ENCODE measurements around the gene GPR82. TPM values are rescaled to one million over a fixed set of nuclear protein-coding genes. Genes with fewer than 3 reads are reported as not detected.
"Not testable (repeated sequence)": the region's sequence is repeated elsewhere in the genome, so short reads cannot be mapped to it uniquely, and the experiment has no call there.

Gene GPR82
- polyA plus RNA-seq, 3 donors, result 0.08 to 0.19 (median 0.11) TPM

DNA sequence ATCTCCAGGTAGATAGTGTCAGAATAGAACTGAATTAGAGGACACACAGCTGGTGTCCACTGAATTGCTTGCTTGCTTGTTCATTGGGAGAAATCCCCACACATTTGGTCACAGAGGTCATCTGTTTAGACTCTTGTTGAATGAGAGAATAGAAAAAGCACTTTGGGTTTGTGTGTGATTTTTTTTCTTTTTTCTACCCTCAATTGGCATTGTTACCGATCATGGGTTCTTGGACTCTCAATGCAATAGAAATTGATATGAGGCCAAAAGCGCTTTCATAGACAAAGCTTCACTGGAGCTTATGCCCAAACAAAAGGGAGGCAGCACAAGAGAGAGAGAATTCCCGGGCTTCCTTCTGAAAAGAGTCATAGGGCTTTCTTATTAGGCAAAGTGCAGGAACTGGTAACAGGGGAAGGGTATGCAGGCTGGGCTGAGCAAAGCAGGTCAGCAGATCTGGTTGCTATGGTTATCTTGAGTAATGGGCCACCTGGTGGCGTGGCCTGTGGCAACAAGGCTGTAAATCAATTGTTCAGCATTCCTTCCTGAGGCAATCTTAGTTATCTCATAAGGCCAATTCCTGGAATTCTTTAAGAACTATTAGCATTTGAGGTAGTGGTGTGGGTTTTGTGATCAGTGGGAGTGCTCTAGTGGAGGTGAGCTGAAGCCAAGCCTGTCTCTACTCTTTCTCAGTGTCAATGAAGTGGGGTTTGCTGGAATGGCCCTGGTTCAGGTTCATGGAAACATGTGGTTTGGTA lies 5.3 kb upstream of the GPR82 start:
- DNase-seq (ENCODE audit: low read depth in 3 of 3, low spot score in 2 of 3), result no peak

DNA sequence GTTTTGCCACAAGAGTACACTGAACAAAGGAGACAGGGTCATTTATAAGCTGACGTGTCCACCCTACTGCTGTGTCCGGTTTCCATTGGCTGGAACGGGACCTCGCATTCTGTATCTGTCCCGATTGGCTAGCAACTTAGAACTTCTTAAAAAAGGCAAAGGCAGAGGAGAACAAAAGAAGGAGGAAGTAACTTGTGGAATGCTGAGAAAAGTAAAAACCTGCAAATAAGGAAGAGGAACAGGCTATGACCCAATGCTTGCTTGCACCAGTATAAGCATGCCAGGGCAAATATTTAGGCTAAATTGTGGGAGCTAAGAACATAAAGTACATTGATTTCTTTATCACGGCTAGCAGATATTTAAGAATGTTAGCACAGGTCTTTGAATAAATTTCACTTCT lies 4.4 kb upstream of the GPR82 start:
- DNase-seq (ENCODE audit: low read depth in 3 of 3, low spot score in 2 of 3), result not testable (repeated sequence)

DNA sequence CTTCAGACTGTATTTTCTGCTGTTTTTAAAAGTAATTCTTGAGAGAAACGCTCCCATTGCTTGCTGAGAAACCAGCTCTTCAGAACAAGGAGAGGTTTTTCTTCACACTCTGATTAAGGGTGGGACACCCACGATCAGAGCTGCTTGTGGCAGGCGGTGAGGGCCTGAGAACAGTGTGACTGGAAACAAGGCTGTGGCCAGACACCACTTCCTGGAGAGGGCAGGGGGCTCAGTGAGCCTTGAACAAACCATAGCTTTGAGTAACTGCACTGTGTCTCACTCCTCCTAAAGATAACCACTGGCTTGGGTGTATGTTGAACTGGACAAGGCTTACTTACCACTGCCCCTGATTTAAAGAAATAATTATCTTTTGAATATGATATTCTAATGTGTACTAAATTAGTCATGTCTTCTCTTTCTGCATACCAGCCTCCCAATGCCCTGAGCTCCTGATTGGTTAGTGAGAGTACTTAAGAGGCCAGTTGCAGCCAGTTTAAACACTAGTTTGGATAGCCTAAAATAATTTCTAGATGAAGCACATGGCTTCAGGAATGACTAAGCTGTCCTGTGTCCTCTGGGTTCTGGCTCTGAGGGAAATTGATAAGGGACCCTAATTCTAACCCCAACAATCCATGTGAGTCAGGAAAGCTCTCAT lies 3.7 kb upstream of the GPR82 start:
- no peak for DNase-seq (ENCODE audit: low read depth in 3 of 3, low spot score in 2 of 3)

DNA sequence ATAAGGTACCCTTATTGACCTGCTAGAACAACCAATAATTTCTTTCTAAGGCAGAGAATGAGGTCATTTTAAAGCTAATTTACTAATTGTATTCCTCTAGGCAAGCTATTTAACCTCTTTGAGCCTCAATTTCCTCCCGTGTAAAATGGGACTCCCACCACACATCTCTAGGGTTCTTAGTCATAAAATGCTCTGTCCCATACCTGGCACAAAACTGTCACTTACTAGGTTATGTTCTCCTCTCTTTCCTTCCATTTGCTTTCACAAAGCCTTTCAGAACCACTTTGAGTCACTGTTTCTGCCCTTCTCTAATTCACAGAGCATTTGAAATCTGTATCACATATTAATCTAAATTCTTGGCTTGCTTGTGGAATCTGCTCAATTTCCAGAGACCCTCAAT lies 2.4 kb upstream of the GPR82 start:
- DNase-seq (ENCODE audit: low read depth in 3 of 3, low spot score in 2 of 3), result no peak

DNA sequence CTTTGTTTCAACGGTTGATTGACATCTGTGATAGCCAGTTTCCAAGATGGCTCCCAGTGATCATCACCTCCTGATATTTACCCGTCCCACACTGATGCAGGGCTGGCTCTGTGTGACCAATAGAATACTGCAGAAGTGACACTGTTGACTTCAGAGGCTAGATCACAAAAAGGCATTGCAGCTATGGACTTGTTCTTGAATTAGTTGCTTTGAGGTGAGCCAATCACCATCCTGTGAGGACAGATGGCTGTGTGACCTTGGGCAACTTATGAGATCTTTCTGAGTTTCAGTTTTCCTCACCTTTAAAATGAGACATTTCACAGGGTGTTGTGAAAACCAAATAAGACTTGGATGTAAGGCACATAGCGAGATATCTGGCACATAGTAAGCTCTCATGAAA lies 1.8 kb upstream of the GPR82 start:
- DNase-seq (ENCODE audit: low read depth in 3 of 3, low spot score in 2 of 3), result no peak

DNA sequence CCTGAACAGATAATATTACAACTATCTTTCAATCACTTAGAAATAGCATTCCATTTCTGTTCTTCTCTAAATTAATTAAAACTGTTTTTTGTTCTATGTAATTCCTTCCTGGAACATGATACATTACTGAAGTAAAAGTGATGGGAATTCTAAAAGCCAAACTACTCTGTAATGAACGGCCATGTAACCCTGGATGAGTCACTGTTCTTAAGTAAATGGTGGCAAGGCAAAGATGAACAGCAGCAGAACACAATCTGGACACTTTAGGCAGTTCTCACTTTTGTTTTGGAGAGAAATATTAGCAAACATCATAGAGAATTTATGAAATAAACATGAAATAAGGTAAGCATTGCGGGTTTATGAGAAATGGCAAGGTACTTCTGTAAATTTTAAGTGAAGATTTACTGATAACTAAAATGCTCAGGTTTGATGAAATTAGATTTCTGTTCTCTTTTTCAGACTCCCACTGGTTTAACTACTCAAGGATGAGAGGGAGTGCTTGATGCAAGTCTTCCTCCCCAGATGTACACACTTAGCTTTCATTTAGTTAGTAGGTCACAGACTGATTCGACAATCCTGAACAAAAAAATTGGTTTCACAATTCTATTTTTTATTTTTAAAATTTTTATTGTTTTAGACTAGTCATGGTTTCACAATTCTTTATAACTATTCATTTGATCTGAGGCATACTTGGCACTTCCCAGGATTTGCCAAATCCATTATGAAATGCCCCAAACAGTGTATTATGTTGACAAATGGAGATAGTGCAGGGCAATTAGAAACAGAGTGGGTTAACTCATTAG lies 964 bp upstream of the GPR82 start:
- DNase-seq (ENCODE audit: low read depth in 3 of 3, low spot score in 2 of 3), result no peak

DNA sequence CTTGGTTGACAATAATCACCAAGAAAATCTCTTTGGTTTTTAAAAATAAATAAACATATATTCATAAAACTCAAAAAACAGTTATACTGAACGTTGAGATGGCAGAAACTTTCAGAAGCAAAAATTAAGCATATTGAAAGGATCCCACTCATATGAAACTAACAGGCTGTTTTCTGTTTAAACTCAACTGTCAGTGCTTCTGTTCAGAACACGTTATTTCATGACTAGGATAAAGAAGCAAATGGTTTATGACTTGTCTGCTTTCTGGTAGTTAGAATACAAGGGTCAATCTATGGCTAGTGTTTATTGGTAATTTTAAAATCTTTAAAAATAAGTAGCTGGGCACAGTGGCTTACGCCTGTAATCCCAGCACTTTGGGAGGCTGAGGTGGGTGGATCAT lies 4.1 kb downstream of the GPR82 start:
- no peak for DNase-seq (ENCODE audit: low read depth in 3 of 3, low spot score in 2 of 3)

DNA sequence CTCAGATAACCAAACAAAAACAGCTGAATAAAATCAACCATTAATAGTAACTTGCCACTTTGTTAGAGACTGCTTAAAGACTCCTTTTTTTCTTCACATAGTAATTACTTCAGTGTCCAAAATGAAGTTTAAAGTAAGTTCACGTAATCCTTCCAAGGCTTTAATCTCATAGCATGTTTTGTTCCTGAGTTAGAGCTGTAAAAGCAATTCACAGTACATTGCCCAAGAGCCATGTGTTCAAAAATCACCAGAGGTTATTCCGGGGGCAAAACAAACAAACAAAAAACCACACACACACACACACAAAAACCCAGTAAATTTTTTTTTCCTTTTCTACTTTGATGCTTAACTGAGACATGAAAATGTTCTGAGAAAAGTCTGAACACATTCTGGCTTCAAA lies 6.1 kb downstream of the GPR82 start:
- DNase-seq (ENCODE audit: low read depth in 3 of 3, low spot score in 2 of 3), result no peak

DNA sequence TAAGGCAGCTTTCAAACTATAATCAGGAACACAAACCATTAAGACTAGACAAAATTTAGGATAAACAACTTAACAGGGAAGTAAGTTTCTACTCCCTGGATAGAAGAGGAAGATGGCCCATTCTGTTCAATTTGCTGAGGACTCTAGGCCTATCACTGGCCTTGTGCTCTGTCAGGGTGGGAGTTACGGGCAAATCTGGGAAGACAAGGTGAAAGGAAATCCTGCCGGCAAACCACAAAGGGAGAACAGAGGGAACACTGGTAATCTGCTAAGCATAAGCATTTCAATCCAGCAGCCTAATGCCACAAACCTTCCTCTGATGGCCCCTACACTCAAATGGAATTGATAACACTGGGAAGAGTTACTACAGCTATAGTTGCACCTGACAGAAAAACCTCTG lies 8.3 kb downstream of the GPR82 start:
- no peak for DNase-seq (ENCODE audit: low read depth in 3 of 3, low spot score in 2 of 3)

DNA sequence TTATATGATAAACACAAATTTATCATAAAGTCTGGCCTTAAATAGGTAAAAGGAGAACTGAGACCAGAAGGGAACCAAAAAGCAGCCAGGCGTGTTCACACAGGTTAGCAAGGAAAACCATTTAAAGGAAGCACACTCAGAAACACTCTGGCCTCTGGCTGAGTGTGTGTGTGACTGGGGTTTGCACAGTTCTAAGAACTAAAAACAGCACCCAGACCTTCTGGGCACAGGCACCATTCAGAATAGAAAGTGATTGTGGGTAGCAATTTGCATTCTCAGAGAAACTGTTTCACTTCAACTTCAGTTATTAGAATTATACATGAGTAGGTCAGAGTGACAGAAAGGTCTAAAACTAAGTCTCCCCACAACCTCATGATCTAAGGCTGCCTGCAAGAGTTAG lies 10.0 kb downstream of the GPR82 start:
- no peak for DNase-seq (ENCODE audit: low read depth in 3 of 3, low spot score in 2 of 3)

DNA sequence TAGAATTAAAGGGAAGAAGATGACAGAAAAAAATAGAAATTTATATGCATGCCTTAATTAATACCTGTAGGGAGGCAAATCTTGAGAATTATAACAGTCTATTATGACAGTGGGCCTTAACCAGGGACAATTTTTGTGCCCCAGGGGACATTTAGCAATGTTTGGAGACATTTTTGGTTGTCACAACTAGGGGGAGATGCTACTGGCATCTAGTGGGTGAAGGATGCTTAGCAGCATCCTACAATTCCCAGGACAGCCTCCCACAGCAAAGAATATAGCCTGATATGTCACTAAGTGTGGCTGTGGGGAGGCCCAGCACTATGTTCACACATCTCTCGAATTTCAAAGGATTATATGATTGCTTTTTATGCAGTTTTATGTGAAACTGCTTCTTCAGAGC lies 10.5 kb downstream of the GPR82 start:
- no peak for DNase-seq (ENCODE audit: low read depth in 3 of 3, low spot score in 2 of 3)

DNA sequence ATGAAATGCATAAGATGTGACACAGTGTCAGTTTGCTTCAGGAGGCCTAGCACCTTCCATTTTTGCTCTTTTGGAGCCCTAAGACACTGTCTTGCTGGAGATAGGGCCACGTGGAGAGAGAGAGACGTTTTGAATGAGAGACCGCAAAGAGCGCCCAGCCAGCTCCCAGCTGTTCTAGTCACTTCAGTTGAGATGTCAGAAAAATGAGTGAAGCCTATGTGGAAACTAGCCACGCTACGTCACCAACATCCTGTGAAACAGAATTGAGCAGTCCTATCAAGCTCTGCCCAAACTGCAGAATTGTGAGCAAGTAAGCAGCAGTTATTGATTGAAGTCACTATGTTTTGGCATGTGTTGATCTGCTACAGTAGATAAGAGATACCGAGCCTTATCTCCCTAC lies 13.1 kb downstream of the GPR82 start:
- no peak for DNase-seq (ENCODE audit: low read depth in 3 of 3, low spot score in 2 of 3)

DNA sequence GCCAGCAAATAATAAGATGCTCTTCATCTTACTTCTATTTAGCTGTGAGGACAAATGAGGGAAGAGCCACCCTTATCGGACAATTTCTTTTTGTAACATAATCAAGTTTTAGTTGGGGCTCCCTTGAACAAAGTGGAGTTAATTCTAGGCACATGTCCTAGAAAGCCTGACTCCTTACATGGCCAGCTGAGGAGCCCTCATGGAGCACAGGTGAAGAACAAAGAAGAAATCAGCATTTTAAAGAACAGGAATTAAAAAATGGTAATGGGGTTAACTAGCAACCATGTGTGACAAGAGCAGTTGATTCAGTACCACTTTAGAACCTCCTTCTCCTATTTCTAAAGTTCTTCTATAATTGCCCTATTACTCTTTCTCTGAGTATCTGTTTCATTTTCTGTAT lies 15.9 kb downstream of the GPR82 start:
- no peak for DNase-seq (ENCODE audit: low read depth in 3 of 3, low spot score in 2 of 3)

DNA sequence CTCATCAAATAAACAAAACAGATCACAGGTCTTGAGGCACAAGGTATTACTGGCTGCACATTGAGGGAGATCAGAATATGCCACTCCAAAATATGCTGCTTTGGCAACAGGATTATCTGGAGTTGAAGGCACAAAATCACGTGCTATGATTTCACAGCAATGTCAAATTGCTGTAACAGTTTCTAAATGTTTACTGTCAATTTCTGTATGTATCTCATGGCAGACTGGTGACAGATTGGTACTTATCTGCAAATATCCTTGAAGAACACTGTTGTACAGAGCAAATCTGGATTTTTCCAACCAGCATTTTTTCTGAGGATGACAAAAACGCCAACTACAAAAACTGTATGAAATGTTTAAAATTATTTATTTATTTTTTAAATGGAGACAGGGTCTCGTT lies 26.7 kb downstream of the GPR82 start:
- no peak for DNase-seq (ENCODE audit: low read depth in 3 of 3, low spot score in 2 of 3)

DNA sequence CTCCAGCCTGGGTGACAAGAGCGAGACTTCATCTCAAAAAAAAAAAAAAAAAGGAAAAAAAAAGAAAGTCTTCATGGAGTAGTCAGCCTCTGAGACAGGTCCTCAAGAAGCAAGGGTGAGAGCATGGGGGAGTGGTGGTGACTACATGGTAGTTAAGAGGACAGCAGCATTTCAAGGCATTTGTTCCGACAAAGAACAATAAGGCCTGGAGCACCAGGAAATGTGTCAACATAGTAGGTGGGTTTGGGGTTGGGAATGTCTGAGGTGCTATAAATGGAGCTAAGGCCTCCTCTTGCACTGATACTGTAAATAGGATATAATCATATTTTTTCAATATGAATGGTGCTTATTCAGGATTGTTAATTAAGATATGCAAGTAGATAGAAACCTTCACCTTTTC lies 34.4 kb downstream of the GPR82 start:
- DNase-seq (ENCODE audit: low read depth in 3 of 3, low spot score in 2 of 3), result no peak

DNA sequence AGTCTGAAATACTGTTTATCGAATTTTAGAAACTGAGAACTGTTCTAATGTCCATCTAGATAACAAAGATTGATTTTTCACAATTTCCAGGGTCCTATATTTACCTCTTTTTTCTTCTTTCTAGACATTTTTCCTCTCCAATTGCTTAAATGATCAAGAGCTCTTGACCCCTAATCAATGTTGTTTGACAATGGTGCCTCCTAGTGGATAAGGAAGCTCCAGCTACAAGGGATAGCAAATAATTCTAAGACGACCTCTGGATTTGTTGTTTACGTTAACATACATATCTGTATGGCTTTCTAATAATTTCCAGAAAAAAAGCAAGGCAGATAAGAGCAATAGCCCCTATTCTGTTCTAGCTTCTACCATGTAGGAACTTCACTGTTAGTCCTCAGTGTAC lies 35.8 kb downstream of the GPR82 start:
- no peak for DNase-seq (ENCODE audit: low read depth in 3 of 3, low spot score in 2 of 3)

DNA sequence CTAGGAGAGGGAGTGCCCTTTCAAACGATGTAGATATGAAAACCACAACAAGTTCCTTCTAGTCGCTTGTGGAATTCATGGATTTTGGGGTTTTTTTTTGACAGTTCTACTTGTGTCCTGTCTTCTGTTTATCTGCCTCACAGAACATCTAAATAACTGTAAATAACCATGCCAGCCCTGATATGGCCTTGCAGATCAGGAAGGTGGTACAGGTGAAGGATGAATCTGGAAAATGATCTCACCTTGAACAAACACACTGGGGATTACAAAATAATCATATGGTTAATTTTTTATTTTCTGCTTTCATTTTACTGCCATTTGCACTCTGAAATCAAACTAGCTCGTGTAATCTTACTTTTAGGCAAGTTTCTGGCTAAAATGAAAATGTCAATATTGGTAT lies 37.2 kb downstream of the GPR82 start:
- DNase-seq (ENCODE audit: low read depth in 3 of 3, low spot score in 2 of 3), result no peak

DNA sequence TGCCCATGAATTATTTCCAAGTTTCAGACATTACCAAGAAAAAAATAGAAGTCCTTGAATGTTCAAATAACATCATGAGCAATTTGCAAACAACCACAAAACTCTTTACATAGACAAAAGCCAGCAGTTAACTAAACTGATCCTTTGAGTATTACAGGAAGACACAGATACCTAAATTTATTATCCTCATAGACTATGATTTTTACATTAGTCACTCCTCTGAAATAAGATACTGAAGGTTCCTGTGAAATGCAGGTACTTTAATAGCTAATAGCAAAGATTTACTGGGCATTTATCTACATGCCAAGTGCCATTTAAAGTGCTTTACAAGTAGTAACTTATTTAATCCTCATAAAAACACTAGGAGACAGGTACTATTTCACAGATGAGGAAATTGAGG lies 37.7 kb downstream of the GPR82 start:
- no peak for DNase-seq (ENCODE audit: low read depth in 3 of 3, low spot score in 2 of 3)

DNA sequence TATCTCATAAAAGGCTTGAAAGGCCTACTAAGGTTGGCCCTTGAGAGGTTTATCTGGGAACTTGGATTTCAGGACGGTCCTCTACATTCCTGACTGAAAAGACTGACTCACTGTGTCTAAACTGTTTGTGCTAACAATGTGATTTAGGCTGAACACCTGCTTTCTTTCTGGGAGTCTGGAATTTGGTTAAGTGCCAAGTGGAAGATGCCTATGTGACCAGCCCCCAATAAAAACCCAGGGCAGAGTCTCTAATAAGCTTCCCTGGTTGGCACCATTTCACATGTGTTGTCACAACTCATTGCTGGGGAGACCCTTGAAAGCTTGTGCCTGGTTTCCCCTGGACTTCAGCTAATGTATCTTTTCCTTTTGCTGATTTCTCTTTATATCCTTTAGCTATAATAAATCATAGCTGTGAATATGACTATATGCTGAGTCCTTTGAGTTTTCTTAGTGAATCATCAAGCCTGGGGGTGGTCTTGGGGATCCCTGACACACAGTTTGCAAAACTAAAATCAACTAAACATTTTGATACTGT lies 55.1 kb downstream of the GPR82 start:
- no peak for DNase-seq (ENCODE audit: low read depth in 3 of 3, low spot score in 2 of 3)

Data from right renal cortex interstitium (tissue), 3 donors.